B cell (primary cell): Measurements from ENCODE around the gene HECTD2. TPM values are rescaled to one million over a fixed set of nuclear protein-coding genes. Genes with fewer than 3 reads are reported as not detected.

Experiments used
- ATAC-seq: fragments of 200-7000 bp; cut with Tn5 transposase; one replicate; pipeline ENCODE4 v1.10.0; 2021; ENCODE audit warnings: low read depth, mild to moderate bottlenecking, moderate number of reproducible peaks, moderate library complexity
- CTCF ChIA-PET: fragments of 350-600 bp; sonication (Branson Sonifier 250); formaldehyde crosslinking; loops from one replicate; lab custom pipeline; 2021; ENCODE audit warnings: antibody characterized with exemption, inconsistent platforms; lab: Charles Lee
- POLR2A ChIA-PET: fragments of 350-600 bp; sonication (Branson Sonifier 250); formaldehyde crosslinking; loops from one replicate; lab custom pipeline; 2021; ENCODE audit warnings: antibody characterized with exemption; lab: Charles Lee
- DNase-seq: peaks from one replicate; pipeline ENCODE4 v3.0.0; 2013
- H2AFZ ChIP-seq: 2 replicates; pipeline ENCODE4 v1.6.1; 2012; ENCODE audit warnings: mild to moderate bottlenecking, low read depth, low read length; ENCODE audit not compliant: insufficient read depth, poor library complexity, severe bottlenecking
- H3K27ac ChIP-seq, 2 donors: 1 replicate in 1 of 2; 2 replicates in 1 of 2; pipeline ENCODE4 v1.5.1; 2012 to 2013; ENCODE audit warnings: low read length in 2 of 2, mild to moderate bottlenecking in 2 of 2, moderate library complexity in 1 of 2
- H3K27me3 ChIP-seq, 4 experiments: fragments of 200-600 bp in 1 of 4; sonication (generic) in 1 of 4; replicated peaks in 1 of 4; 1 replicate in 2 of 4; 2 replicates in 2 of 4; pipeline versions ENCODE4 v1.6.1 to v1.7.0; 2013 to 2016; ENCODE audit warnings: low read length in 3 of 4, mild to moderate bottlenecking in 2 of 4, mixed read lengths in 1 of 4, moderate library complexity in 1 of 4; ENCODE audit not compliant: insufficient read depth in 4 of 4, control insufficient read depth in 3 of 4; ENCODE audit errors: control extremely low read depth in 1 of 4
- H3K36me3 ChIP-seq, 2 experiments: replicated peaks in 1 of 2; 1 replicate in 1 of 2; 2 replicates in 1 of 2; pipeline versions ENCODE4 v1.6.1 to v1.7.1; 2013; ENCODE audit warnings: low read length in 1 of 2; ENCODE audit not compliant: insufficient read depth in 2 of 2, control insufficient read depth in 1 of 2; ENCODE audit errors: control extremely low read depth in 1 of 2, extremely low read depth in 1 of 2
- H3K4me1 ChIP-seq, 2 donors: fragments of 200-600 bp in 1 of 2; sonication (generic) in 1 of 2; 1 replicate in 1 of 2; 2 replicates in 1 of 2; pipeline versions ENCODE4 v1.5.1 to v1.6.1; 2013 to 2017; ENCODE audit warnings: low read length in 2 of 2; ENCODE audit not compliant: control insufficient read depth in 2 of 2, insufficient read depth in 2 of 2
- H3K4me2 ChIP-seq: replicated peaks from 2 replicates; pipeline ENCODE3; 2012; ENCODE audit warnings: mild to moderate bottlenecking, low read depth, low read length; ENCODE audit not compliant: poor library complexity, severe bottlenecking
- H3K4me3 ChIP-seq, 5 experiments: fragments of 200-600 bp in 1 of 5; sonication (generic) in 1 of 5; 1 replicate in 3 of 5; 2 replicates in 2 of 5; pipeline versions ENCODE4 v1.5.1 to v1.7.0; 2011 to 2016; ENCODE audit warnings: low read length in 4 of 5, mild to moderate bottlenecking in 4 of 5, low read depth in 2 of 5, control low read depth in 1 of 5, moderate library complexity in 1 of 5; ENCODE audit not compliant: insufficient read depth in 1 of 5; ENCODE audit errors: control extremely low read depth in 1 of 5, extremely low read depth in 1 of 5
- H3K79me2 ChIP-seq: fragments of 200-600 bp; sonication (generic); one replicate; pipeline ENCODE4 v1.6.0; 2016; ENCODE audit warnings: low read length; ENCODE audit not compliant: control insufficient read depth, insufficient read depth
- H3K9ac ChIP-seq: fragments of 200-600 bp; sonication (generic); 2 replicates; pipeline ENCODE4 v1.6.1; 2017; ENCODE audit warnings: mild to moderate bottlenecking, low read length, moderate library complexity
- H3K9me3 ChIP-seq, 3 donors: one replicate each; pipeline versions ENCODE4 v1.6.1 to v1.7.1; 2013; ENCODE audit warnings: low read length in 2 of 3; ENCODE audit not compliant: control insufficient read depth in 2 of 3, insufficient read depth in 1 of 3; ENCODE audit errors: control extremely low read depth in 1 of 3
- H4K20me1 ChIP-seq: 2 replicates; pipeline ENCODE4 v1.6.0; 2012; ENCODE audit warnings: mild to moderate bottlenecking, low read length; ENCODE audit not compliant: insufficient read depth, control insufficient read depth, poor library complexity, severe bottlenecking
- H3K27ac Mint-ChIP-seq: one replicate; pipeline ENCODE4 v1.8.0; 2021; ENCODE audit warnings: mixed read lengths
- H3K27me3 Mint-ChIP-seq: one replicate; pipeline ENCODE4 v1.8.0; 2021; ENCODE audit warnings: mixed read lengths
- H3K4me1 Mint-ChIP-seq: one replicate; pipeline ENCODE4 v1.8.0; 2021; ENCODE audit warnings: mixed read lengths
- H3K4me3 Mint-ChIP-seq: one replicate; pipeline ENCODE4 v1.8.0; 2021; ENCODE audit warnings: mixed read lengths
- H3K9me3 Mint-ChIP-seq: one replicate; pipeline ENCODE4 v1.8.0; 2022; ENCODE audit warnings: mixed read lengths; ENCODE audit not compliant: insufficient read depth
- EZH2 ChIP-seq: IDR thresholded peaks from 2 replicates; pipeline ENCODE4 v1.6.1; 2012; ENCODE audit warnings: borderline replicate concordance, low read depth, mild to moderate bottlenecking, moderate library complexity, low read length; ENCODE audit not compliant: insufficient read depth, poor library complexity, severe bottlenecking
- WGBS: methylation state at CpG from one replicate; pipeline ENCODE4 v1.1.5; 2013; ENCODE audit warnings: missing lambda C conversion rate; ENCODE audit not compliant: insufficient coverage; 5-methylcytosine and 5-hydroxymethylcytosine counted together
- intact Hi-C: fragments of 100-400 bp; cut with micrococcal nuclease; formaldehyde crosslinking; loops from one replicate; pipeline ENCODE4 v1.10.0; 2022
- polyA plus RNA-seq: library from polyadenylated mRNA; depleted of rRNA; stranded (reverse); fragments of >200 nt; gene quantifications from 2 replicates; pipeline ENCODE4 v1.2.3, GENCODE V29; 2012
- total RNA-seq, 2 donors: library from RNA; stranded (reverse); fragments of 120-200 nt in 1 of 2; gene quantifications; 1 replicate in 1 of 2; 2 replicates in 1 of 2; pipeline versions ENCODE4 v1.2.3 to v1.2.4, GENCODE V29; 2013 to 2022
- TF ChIP-seq, protein P1 (sequence below): fragments of 200-600 bp; IDR thresholded peaks from one replicate; pipeline ENCODE4 v1.8.0; 2022; ENCODE audit warnings: antibody characterized with exemption, mild to moderate bottlenecking

Gene HECTD2
- total and polyA plus RNA-seq, 2 donors (not counting 1 experiment from before 2014, with no cell fraction given): 2.9 to 7.9 TPM

DNA sequence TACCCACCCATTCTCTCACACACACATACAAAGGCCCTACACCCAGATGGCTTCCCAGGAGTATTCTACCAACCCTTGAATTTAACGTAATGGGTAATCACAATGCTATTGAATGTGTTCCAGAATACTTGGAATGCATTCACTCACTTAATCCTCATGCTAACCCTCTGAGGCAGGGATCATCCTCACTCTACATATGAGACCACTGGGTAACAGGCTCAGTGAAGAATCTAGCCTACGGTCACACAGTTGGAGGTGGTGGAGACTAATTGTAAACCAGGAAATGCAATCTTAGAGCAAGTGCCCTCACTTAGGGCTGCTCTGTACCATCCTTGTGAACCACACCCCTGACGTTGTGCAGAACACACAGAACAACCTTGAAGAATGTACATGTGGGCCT lies 135.2 kb downstream of the HECTD2 start:
- Histone ChIP-seq H3K4me2 (no peak overlapping the region), H3K9ac (no peak overlapping the region), H2AFZ (no peak overlapping the region), H3K36me3 (no peaks in the 10 kb centered on the region), H3K27ac (no peak overlapping the region), H3K4me3 (no peak overlapping the region), H3K27me3 (no peaks in the 10 kb centered on the region), H3K79me2 (no peaks in the 10 kb centered on the region), H3K4me1 (no peaks in the 10 kb centered on the region), H3K9me3 (no peaks in the 10 kb centered on the region), H4K20me1 (no peaks in the 10 kb centered on the region)
- TF ChIP-seq EZH2: no peak
- TF ChIP-seq, protein P1, sequence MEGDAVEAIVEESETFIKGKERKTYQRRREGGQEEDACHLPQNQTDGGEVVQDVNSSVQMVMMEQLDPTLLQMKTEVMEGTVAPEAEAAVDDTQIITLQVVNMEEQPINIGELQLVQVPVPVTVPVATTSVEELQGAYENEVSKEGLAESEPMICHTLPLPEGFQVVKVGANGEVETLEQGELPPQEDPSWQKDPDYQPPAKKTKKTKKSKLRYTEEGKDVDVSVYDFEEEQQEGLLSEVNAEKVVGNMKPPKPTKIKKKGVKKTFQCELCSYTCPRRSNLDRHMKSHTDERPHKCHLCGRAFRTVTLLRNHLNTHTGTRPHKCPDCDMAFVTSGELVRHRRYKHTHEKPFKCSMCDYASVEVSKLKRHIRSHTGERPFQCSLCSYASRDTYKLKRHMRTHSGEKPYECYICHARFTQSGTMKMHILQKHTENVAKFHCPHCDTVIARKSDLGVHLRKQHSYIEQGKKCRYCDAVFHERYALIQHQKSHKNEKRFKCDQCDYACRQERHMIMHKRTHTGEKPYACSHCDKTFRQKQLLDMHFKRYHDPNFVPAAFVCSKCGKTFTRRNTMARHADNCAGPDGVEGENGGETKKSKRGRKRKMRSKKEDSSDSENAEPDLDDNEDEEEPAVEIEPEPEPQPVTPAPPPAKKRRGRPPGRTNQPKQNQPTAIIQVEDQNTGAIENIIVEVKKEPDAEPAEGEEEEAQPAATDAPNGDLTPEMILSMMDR: no peak
- no CpG with 5 or more reads among the region's 3 CpGs for WGBS
- no peak overlapping the region for H3K27ac Mint-ChIP-seq
- no peaks in the 10 kb centered on the region for H3K9me3 Mint-ChIP-seq
- DNase-seq: no peak
- ChIA-PET POLR2A (no interaction called here), CTCF (no interaction called here)
- no peak overlapping the region for H3K4me3 Mint-ChIP-seq
- intact Hi-C loops: no loop called here
- H3K4me1 Mint-ChIP-seq: no peaks in the 10 kb centered on the region
- ATAC-seq: no peak
- H3K27me3 Mint-ChIP-seq: peaks cover 16% of the 10 kb centered on the region

DNA sequence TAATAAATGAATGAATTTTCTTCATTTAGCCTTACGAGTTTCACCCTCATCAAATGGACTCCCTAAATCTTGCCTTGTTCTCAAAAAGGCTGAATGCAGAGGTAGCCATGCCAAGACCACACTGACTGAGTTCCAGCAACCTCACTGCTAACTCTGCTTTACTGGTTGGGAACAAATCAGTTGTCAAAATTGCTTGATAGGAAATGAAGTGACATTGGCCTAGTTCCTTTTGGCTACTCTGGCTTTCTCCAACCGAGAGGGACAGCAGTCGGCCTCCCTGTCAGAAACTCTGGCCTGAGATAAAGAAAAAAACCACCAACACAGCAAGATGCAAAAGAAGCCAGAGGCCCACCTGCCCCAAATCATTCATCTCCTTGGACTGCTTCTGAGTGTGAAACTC lies 135.7 kb downstream of the HECTD2 start:
- Mint-ChIP-seq H3K27ac (no peak overlapping the region), H3K27me3 (peaks cover 16% of the 10 kb centered on the region), H3K4me3 (no peak overlapping the region), H3K4me1 (no peaks in the 10 kb centered on the region), H3K9me3 (no peaks in the 10 kb centered on the region)
- no peak for ATAC-seq
- Histone ChIP-seq H3K27ac (no peak overlapping the region), H2AFZ (no peak overlapping the region), H3K4me1 (no peaks in the 10 kb centered on the region), H3K4me3 (no peak overlapping the region), H3K9ac (no peak overlapping the region), H3K4me2 (no peak overlapping the region), H4K20me1 (no peaks in the 10 kb centered on the region), H3K9me3 (no peaks in the 10 kb centered on the region), H3K27me3 (no peaks in the 10 kb centered on the region), H3K79me2 (no peaks in the 10 kb centered on the region), H3K36me3 (no peaks in the 10 kb centered on the region)
- WGBS: 100% methylated on average over 1 of the region's 3 CpGs
- TF ChIP-seq EZH2: no peak
- TF ChIP-seq, protein P1: no peak
- no peak for DNase-seq
- CTCF ChIA-PET: no interaction called here
- POLR2A ChIA-PET: no interaction called here
- intact Hi-C loops: no loop called here
